ENCODE data around the gene TELO2.

DNA sequence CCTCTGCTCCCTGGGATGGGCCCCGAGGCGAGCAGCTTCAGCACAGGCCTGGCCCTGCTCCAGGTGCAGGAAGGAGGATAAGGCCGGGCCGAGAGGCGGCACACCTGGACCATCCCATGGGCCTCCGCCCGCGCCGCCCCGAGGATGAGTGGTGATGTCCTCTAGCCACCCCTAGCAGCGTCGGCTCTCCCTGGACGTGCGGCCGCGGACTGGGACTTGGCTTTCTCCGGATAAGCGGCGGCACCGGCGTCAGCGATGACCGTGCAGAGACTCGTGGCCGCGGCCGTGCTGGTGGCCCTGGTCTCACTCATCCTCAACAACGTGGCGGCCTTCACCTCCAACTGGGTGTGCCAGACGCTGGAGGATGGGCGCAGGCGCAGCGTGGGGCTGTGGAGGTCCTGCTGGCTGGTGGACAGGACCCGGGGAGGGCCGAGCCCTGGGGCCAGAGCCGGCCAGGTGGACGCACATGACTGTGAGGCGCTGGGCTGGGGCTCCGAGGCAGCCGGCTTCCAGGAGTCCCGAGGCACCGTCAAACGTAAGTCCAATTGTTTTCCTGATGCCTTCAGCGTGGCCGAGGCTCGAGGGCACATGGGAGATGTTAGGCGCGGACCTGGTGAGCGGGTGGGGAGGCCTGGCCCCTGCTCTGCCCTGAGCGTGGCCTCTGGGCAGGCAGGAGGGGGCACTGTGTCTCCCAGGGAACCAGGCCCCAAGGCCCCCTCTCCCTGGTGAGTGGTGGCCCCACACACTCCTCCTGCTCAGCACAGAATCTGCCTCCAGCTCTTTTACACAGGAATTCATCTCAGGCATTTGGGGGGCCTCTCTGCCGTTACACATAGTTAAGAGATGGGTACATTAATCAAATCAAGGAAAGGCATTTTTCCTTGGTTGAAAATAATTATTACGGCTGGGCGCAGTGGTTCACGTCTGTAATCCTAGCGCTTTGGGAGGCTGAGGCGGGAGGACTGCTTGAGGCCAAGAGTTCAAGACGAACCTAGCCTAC, 41.2 kb downstream of the TELO2 start:
- TF ChIP-seq, protein P1, sequence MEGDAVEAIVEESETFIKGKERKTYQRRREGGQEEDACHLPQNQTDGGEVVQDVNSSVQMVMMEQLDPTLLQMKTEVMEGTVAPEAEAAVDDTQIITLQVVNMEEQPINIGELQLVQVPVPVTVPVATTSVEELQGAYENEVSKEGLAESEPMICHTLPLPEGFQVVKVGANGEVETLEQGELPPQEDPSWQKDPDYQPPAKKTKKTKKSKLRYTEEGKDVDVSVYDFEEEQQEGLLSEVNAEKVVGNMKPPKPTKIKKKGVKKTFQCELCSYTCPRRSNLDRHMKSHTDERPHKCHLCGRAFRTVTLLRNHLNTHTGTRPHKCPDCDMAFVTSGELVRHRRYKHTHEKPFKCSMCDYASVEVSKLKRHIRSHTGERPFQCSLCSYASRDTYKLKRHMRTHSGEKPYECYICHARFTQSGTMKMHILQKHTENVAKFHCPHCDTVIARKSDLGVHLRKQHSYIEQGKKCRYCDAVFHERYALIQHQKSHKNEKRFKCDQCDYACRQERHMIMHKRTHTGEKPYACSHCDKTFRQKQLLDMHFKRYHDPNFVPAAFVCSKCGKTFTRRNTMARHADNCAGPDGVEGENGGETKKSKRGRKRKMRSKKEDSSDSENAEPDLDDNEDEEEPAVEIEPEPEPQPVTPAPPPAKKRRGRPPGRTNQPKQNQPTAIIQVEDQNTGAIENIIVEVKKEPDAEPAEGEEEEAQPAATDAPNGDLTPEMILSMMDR (IDR thresholded peaks at IDR 0.05) = no peak
- no peak for TF ChIP-seq POLR2A (IDR thresholded peaks at IDR 0.05)

Measured in uterus (tissue), 2 donors.